A673 (cell line): Measurements from ENCODE around the gene KCNQ4.

Source experiments
- CTCF ChIP-seq: fragments of 300-800, 200-600 bp; sonication (generic); conservative IDR thresholded peaks from 2 replicates; pipeline ENCODE4 v1.5.1; 2017; ENCODE audit warnings: low read depth, mild to moderate bottlenecking, antibody characterized with exemption, low read length, moderate library complexity, mixed read lengths
- EZH2 ChIP-seq: fragments of 200-600 bp; sonication (generic); IDR thresholded peaks from 2 replicates; pipeline ENCODE4 v1.6.1; 2017; ENCODE audit warnings: borderline replicate concordance, low read depth, mild to moderate bottlenecking, mixed read lengths, antibody characterized with exemption, low read length; ENCODE audit not compliant: poor library complexity, severe bottlenecking

DNA sequence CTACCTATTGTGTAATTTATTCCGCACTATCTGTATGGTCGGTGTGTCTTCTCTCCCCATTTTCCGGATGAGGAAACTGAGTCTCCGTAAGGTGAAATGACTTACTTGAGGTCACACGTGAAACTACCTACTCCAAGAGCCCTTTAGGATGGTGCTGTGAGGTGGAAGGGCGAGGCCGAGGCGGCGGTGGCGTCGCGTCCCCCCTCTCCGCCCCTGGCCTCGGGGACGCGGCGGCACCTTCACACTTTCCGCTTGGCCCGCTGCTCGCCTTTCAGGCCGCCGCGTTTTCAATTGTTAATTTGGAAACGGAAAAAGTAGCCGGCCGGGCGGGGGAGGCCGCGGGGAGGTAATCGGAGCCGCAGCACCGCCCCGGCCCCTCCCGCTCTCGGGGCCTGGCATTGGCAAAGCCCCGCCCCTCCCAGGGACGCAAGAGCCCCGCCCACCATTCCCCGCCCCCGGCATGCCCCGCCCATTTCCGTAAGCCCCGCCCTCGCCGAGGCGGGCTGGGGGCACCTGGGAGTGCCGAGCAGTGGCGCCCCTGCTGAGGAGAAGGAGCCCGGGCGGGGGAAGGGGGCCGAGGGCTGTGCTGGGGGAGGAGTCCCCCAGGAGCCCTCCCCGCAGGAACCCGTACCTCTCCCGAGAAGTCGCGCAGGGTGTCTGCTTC lies 18.6 kb downstream of the KCNQ4 start:
- TF ChIP-seq EZH2 = no peak
- no peak for TF ChIP-seq CTCF
